Measurements from ENCODE around the gene SLC2A10. TPM values are rescaled to one million over a fixed set of nuclear protein-coding genes. Genes with fewer than 3 reads are reported as not detected.

Gene SLC2A10
- total and polyA plus RNA-seq, 10 of the 15 experiments (the other 5 are each of a cell fraction or from before 2014, with no cell fraction given): not detected

GRCh38 chr20:46672543-46673148 is 36.8 kb upstream of the SLC2A10 start:
- in situ Hi-C loops (cut with MboI): no loop called here
- Histone ChIP-seq H3K4me2 (ENCODE audit: control insufficient read depth, insufficient read depth) (no peak overlapping the region), H3K4me3 (no peak overlapping the region), H3K36me3 (ENCODE audit: control insufficient read depth in 2 of 2, insufficient read depth in 2 of 2, low read length in 1 of 2) (no peaks in the 10 kb centered on the region), H3K27ac (ENCODE audit: control insufficient read depth, insufficient read depth) (no peak overlapping the region), H4K20me1 (ENCODE audit: control insufficient read depth, insufficient read depth) (no peaks in the 10 kb centered on the region), H2AFZ (ENCODE audit: control insufficient read depth, low read depth, low read length) (no peak overlapping the region), H3K27me3 (replicated peaks in 1 of 2; ENCODE audit: control insufficient read depth in 2 of 2, insufficient read depth in 2 of 2, low read length in 1 of 2) (no peaks in the 10 kb centered on the region), H3K79me2 (ENCODE audit: control insufficient read depth, insufficient read depth, low read length) (no peaks in the 10 kb centered on the region), H3K4me1 (ENCODE audit: control insufficient read depth, insufficient read depth, low read length) (no peaks in the 10 kb centered on the region), H3K9me3 (replicated peaks; ENCODE audit: control insufficient read depth, insufficient read depth, low read length) (no peaks in the 10 kb centered on the region; the same call in 2 of the 3 replicates), H3K9ac (ENCODE audit: control insufficient read depth, insufficient read depth, low read length) (no peak overlapping the region)
- ChIA-PET RAD21 (ENCODE audit: unreplicated experiment) (no interaction called here), SMC1A (ENCODE audit: uncharacterized antibody, unreplicated experiment) (no interaction called here), CTCF (interaction anchor here (1.3 kb wide), 1 partner anchor 122 kb away, joined by 3 read pairs; the partner anchor contains the start of gene OCSTAMP), POLR2A (interaction anchor here (0.5 kb wide), 1 partner anchor 351 kb away, joined by 3 read pairs; no protein-coding TSS in a partner anchor)
- no peak for TF ChIP-seq ZNF24 (IDR thresholded peaks at IDR 0.05)
- TF ChIP-seq CHD2 (IDR thresholded peaks at IDR 0.05; ENCODE audit: borderline replicate concordance, low read depth, low read length): no peak
- TF ChIP-seq SUPT20H (IDR thresholded peaks at IDR 0.05; ENCODE audit: borderline replicate concordance, control insufficient read depth, low read depth, low read length): no peak
- TF ChIP-seq CEBPZ (IDR thresholded peaks at IDR 0.05; ENCODE audit: low read depth, low read length): no peak
- no peak for TF ChIP-seq ZNF687 (IDR thresholded peaks at IDR 0.05)
- TF ChIP-seq CBX3 (IDR thresholded peaks at IDR 0.05; ENCODE audit: borderline replicate concordance, low read depth): no peak
- no peak for TF ChIP-seq PAX5 (IDR thresholded peaks at IDR 0.05; ENCODE audit: borderline replicate concordance, low read depth, low read length)
- TF ChIP-seq SKIL (IDR thresholded peaks at IDR 0.05; ENCODE audit: low read depth, poor library complexity, severe bottlenecking): no peak
- TF ChIP-seq POLR2A (IDR thresholded peaks at IDR 0.05; ENCODE audit: low read depth, low read length): no peak
- TF ChIP-seq E4F1 (IDR thresholded peaks at IDR 0.05; ENCODE audit: borderline replicate concordance, partially characterized antibody): no peak
- no peak for TF ChIP-seq MTA2 (IDR thresholded peaks at IDR 0.05; ENCODE audit: low read depth)
- ATAC-seq (no peak), FAIRE-seq (no peak), DNase-seq (ENCODE audit: low read depth, low spot score) (no peak)
- WGBS (ENCODE audit: insufficient coverage, insufficient replicate concordance, low lambda C conversion rate, missing lambda C conversion rate): 46% methylated on average over 5 of the region's 5 CpGs
- BruUV-seq (replicated peaks): no TSS peak
- intact Hi-C loops (cut with micrococcal nuclease; ENCODE audit: unreplicated experiment): no loop called here

Measured in GM12878 (cell line).